ENCODE results near the gene KLK11. TPM values are rescaled to one million over a fixed set of nuclear protein-coding genes. Genes with fewer than 3 reads are reported as not detected.

Gene KLK11
- total and polyA plus RNA-seq, 4 donors, result 0.07 to 0.25 TPM; not detected in 2

DNA sequence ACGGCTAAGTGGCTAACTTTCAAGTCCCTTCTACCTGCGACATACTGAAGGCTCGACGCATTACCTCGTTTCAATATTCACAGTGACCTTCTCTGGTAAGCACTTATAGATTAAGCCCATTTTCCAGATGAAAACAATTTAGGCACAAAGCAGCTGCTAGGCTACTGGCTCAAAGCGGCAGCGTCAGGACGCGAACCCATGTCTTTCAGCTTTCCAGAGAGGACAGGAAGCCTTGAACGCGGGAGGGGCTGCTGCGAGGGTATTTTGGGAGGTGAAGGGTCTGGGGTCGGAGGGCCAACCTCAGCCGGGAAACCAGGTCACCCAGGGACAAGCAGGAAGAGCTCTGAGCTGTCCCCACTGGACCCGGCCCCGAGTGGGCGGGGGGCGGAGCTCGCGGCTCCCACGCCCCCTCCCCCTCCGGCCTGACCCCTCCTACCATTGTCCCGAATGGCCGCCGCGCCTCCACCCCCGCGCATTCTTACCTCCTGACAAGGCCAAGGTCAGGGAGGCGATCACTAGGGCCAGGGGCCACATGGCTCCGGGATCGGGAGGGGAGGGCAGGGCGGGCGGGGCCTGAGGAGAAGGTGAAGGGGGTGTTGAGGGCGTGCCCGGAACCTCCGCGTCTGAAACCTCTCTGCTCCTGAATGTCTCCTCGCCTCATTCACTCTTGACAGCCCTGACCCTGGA, 38.3 kb upstream of the KLK11 start, which contains the start of gene KLK13:
Gene KLK13 (minus strand): TSS at position 559 of the 687 bp plus-strand sequence. CDS start 25 bp downstream, at position 534.
- no peak for TF ChIP-seq EGR1 (IDR thresholded peaks at IDR 0.05; ENCODE audit: low read depth in 2 of 2)
- TF ChIP-seq ATF3 (IDR thresholded peaks at IDR 0.05), result no peak
- TF ChIP-seq, protein P1, sequence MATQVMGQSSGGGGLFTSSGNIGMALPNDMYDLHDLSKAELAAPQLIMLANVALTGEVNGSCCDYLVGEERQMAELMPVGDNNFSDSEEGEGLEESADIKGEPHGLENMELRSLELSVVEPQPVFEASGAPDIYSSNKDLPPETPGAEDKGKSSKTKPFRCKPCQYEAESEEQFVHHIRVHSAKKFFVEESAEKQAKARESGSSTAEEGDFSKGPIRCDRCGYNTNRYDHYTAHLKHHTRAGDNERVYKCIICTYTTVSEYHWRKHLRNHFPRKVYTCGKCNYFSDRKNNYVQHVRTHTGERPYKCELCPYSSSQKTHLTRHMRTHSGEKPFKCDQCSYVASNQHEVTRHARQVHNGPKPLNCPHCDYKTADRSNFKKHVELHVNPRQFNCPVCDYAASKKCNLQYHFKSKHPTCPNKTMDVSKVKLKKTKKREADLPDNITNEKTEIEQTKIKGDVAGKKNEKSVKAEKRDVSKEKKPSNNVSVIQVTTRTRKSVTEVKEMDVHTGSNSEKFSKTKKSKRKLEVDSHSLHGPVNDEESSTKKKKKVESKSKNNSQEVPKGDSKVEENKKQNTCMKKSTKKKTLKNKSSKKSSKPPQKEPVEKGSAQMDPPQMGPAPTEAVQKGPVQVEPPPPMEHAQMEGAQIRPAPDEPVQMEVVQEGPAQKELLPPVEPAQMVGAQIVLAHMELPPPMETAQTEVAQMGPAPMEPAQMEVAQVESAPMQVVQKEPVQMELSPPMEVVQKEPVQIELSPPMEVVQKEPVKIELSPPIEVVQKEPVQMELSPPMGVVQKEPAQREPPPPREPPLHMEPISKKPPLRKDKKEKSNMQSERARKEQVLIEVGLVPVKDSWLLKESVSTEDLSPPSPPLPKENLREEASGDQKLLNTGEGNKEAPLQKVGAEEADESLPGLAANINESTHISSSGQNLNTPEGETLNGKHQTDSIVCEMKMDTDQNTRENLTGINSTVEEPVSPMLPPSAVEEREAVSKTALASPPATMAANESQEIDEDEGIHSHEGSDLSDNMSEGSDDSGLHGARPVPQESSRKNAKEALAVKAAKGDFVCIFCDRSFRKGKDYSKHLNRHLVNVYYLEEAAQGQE (IDR thresholded peaks at IDR 0.05), result no peak
- TF ChIP-seq SP1 (IDR thresholded peaks at IDR 0.05), result no peak
- Histone ChIP-seq H3K9me3 (ENCODE audit: control insufficient read depth in 4 of 4, low read length in 3 of 4) (no peaks in the 10 kb centered on the region), H3K27ac (ENCODE audit: low read depth in 1 of 2, low read length in 2 of 2) (no peak within 1 kb of the TSS), H3K4me3 (ENCODE audit: low read depth in 1 of 3, low read length in 3 of 3) (no peak within 1 kb of the TSS), H3K27me3 (ENCODE audit: control insufficient read depth in 4 of 4, insufficient read depth in 4 of 4, low read length in 3 of 4) (peaks cover 0 to 6% (median 1%) of the 10 kb centered on the region in 4 donors), H3K4me1 (ENCODE audit: control insufficient read depth in 4 of 4, insufficient read depth in 4 of 4, low read length in 3 of 4) (no peaks in the 10 kb centered on the region), H3K9ac (ENCODE audit: low read depth in 1 of 2, low read length in 2 of 2) (no peak within 1 kb of the TSS), H3K36me3 (ENCODE audit: control insufficient read depth in 4 of 4, insufficient read depth in 3 of 4, low read depth in 1 of 4, low read length in 3 of 4) (no peaks in the 10 kb centered on the region)
- no peak for DNase-seq (ENCODE audit: low spot score)
- WGBS, result 14% methylated on average over 38 of the region's 38 CpGs

GRCh38 chr19:51063664-51064063, 37.2 kb upstream of the KLK11 start:
- Histone ChIP-seq H3K36me3 (ENCODE audit: control insufficient read depth in 4 of 4, insufficient read depth in 3 of 4, low read depth in 1 of 4, low read length in 3 of 4) (no peaks in the 10 kb centered on the region), H3K9me3 (ENCODE audit: control insufficient read depth in 4 of 4, low read length in 3 of 4) (no peaks in the 10 kb centered on the region), H3K4me3 (ENCODE audit: low read depth in 1 of 3, low read length in 3 of 3) (no peak overlapping the region), H3K9ac (ENCODE audit: low read depth in 1 of 2, low read length in 2 of 2) (no peak overlapping the region), H3K27ac (ENCODE audit: low read depth in 1 of 2, low read length in 2 of 2) (no peak overlapping the region), H3K4me1 (ENCODE audit: control insufficient read depth in 4 of 4, insufficient read depth in 4 of 4, low read length in 3 of 4) (no peaks in the 10 kb centered on the region), H3K27me3 (ENCODE audit: control insufficient read depth in 4 of 4, insufficient read depth in 4 of 4, low read length in 3 of 4) (peaks cover 0 to 6% (median 3%) of the 10 kb centered on the region in 4 donors)
- DNase-seq (ENCODE audit: low spot score), result no peak
- 63% methylated on average over 7 of the region's 7 CpGs for WGBS
- TF ChIP-seq EGR1 (IDR thresholded peaks at IDR 0.05; ENCODE audit: low read depth in 2 of 2) (no peak), YY1 (IDR thresholded peaks at IDR 0.05) (no peak), SP1 (IDR thresholded peaks at IDR 0.05) (no peak), NR2F2 (IDR thresholded peaks at IDR 0.05) (no peak), FOXA2 (IDR thresholded peaks at IDR 0.05) (no peak), TAF1 (conservative IDR thresholded peaks at IDR 0.05) (no peak), HNF4G (IDR thresholded peaks at IDR 0.05) (no peak), HNF4A (conservative IDR thresholded peaks at IDR 0.05) (no peak), FOXA1 (IDR thresholded peaks at IDR 0.05) (no peak), JUND (IDR thresholded peaks at IDR 0.05) (no peak), RAD21 (IDR thresholded peaks at IDR 0.05) (no peak), ATF3 (IDR thresholded peaks at IDR 0.05) (no peak), RXRA (IDR thresholded peaks at IDR 0.05) (no peak)
- TF ChIP-seq, protein P2, sequence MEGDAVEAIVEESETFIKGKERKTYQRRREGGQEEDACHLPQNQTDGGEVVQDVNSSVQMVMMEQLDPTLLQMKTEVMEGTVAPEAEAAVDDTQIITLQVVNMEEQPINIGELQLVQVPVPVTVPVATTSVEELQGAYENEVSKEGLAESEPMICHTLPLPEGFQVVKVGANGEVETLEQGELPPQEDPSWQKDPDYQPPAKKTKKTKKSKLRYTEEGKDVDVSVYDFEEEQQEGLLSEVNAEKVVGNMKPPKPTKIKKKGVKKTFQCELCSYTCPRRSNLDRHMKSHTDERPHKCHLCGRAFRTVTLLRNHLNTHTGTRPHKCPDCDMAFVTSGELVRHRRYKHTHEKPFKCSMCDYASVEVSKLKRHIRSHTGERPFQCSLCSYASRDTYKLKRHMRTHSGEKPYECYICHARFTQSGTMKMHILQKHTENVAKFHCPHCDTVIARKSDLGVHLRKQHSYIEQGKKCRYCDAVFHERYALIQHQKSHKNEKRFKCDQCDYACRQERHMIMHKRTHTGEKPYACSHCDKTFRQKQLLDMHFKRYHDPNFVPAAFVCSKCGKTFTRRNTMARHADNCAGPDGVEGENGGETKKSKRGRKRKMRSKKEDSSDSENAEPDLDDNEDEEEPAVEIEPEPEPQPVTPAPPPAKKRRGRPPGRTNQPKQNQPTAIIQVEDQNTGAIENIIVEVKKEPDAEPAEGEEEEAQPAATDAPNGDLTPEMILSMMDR (IDR thresholded peaks at IDR 0.05; ENCODE audit: low read depth, low read length, missing input control), result no peak
- TF ChIP-seq, protein P3, sequence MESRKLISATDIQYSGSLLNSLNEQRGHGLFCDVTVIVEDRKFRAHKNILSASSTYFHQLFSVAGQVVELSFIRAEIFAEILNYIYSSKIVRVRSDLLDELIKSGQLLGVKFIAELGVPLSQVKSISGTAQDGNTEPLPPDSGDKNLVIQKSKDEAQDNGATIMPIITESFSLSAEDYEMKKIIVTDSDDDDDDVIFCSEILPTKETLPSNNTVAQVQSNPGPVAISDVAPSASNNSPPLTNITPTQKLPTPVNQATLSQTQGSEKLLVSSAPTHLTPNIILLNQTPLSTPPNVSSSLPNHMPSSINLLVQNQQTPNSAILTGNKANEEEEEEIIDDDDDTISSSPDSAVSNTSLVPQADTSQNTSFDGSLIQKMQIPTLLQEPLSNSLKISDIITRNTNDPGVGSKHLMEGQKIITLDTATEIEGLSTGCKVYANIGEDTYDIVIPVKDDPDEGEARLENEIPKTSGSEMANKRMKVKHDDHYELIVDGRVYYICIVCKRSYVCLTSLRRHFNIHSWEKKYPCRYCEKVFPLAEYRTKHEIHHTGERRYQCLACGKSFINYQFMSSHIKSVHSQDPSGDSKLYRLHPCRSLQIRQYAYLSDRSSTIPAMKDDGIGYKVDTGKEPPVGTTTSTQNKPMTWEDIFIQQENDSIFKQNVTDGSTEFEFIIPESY (IDR thresholded peaks at IDR 0.05), result no peak
- TF ChIP-seq, protein P1 (IDR thresholded peaks at IDR 0.05), result no peak

Measured in liver (tissue), 9 donors.